Limb (tissue), 2 donors: ENCODE data around the gene FAM98C.

Experiments
- DNase-seq, 2 donors: peaks; one replicate each; pipeline ENCODE4 v3.0.0-alpha.2; 2016; ENCODE audit errors: extremely low spot score in 2 of 2

The FAM98C gene

DNA sequence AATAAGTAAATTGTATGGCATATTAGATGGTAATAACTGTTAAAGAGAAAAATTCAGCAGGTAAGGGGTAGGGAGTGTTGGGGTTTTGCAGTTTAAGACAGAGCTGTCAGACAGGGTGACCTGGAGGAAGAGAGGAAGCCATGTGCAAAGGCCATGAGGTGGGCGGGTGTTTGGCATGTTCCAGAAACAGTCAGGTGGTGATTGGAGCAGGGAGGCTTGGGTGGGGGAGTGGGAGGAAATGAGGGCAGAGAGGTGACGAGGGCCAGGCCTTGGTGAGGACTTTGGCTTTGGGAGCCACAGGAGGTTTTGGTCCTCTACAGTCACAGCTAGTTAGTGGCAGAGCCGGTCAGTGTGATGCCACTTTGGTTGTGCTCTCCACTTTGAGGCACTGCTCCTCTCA is 50.7 kb downstream of the FAM98C start:
- DNase-seq, result no peak

GRCh38 chr19:38455031-38455430 is 52.1 kb downstream of the FAM98C start:
- DNase-seq, result no peak

GRCh38 chr19:38457202-38457601 is 54.3 kb downstream of the FAM98C start:
- DNase-seq, result no peak

DNA sequence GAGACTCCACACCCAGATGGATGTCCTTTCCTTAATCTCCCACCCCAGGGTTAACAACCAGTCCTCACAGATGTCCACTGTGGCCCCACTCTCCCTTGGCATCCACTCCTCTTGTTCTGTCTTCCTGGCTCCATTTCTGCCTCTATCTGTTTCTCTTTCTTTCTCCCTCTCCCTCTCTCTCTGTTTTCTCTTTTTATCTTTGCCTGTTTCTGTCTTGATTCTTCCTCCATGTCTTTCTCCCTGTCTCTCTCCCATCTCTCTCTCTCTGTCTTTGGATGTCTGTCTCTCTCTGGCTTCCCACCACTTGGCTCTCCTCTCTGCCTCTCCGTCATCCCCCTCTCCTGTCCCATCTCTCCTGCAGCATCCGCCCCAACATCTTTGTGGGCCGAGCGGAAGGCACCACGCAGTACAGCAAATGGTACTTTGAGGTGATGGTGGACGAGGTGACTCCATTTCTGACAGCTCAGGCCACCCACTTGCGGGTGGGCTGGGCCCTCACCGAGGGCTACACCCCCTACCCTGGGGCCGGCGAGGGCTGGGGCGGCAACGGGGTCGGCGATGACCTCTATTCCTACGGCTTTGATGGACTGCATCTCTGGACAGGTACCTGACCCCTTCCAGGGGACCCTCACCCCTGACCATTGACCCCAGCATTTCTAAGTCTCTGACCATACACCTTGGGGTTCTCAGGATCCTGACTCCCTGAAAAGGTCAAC is 55.0 kb downstream of the FAM98C start:
- DNase-seq, result no peak
